Heart right ventricle (tissue), 16 donors: Measurements from ENCODE around the gene DIAPH1. TPM values are rescaled to one million over a fixed set of nuclear protein-coding genes. Genes with fewer than 3 reads are reported as not detected.

ENCODE experiments used
- ATAC-seq, 8 donors: fragments of 200-7000 bp; cut with Tn5 transposase; one replicate each; pipeline ENCODE4 v1.9.1; 2020; ENCODE audit warnings: mild to moderate bottlenecking in 8 of 8, moderate library complexity in 8 of 8, moderate number of reproducible peaks in 1 of 8
- DNase-seq, 2 donors: peaks; one replicate each; pipeline ENCODE4 v3.0.0-alpha.2; 2020
- H3K27ac ChIP-seq, 10 donors: fragments of 200-600 bp; sonication (generic) in 2 of 10; one replicate each; pipeline versions ENCODE4 v1.5.0 to v1.8.0; 2020 to 2022; ENCODE audit warnings: mild to moderate bottlenecking in 3 of 10
- H3K27me3 ChIP-seq, 7 donors: fragments of 200-600 bp; one replicate each; pipeline ENCODE4 v1.8.0; 2021 to 2022; ENCODE audit warnings: mild to moderate bottlenecking in 2 of 7
- H3K36me3 ChIP-seq, 9 donors: fragments of 200-600 bp; sonication (generic) in 1 of 9; one replicate each; pipeline versions ENCODE4 v1.5.0 to v1.8.0; 2020 to 2022; ENCODE audit warnings: mild to moderate bottlenecking in 2 of 9
- H3K4me1 ChIP-seq, 9 donors: fragments of 200-600 bp; sonication (generic) in 1 of 9; one replicate each; pipeline versions ENCODE4 v1.5.0 to v1.8.0; 2020 to 2022; ENCODE audit warnings: mild to moderate bottlenecking in 4 of 9
- H3K4me3 ChIP-seq, 10 donors: fragments of 200-600 bp; sonication (generic) in 2 of 10; one replicate each; pipeline versions ENCODE4 v1.5.0 to v1.8.0; 2020 to 2022; ENCODE audit warnings: mild to moderate bottlenecking in 7 of 10, moderate library complexity in 2 of 10
- H3K9me3 ChIP-seq, 11 donors: fragments of 200-600 bp in 10 of 11; sonication (generic) in 2 of 11; one replicate each; pipeline versions ENCODE4 v1.5.0 to v1.8.0; 2013 to 2022; ENCODE audit warnings: mild to moderate bottlenecking in 2 of 11, control low read depth in 1 of 11, moderate library complexity in 1 of 11
- WGBS, 2 donors: extraction: QIAGEN DNeasy Blood & Tissue Kit; methylation state at CpG; one replicate each; pipeline ENCODE4 v1.1.7; 2013; ENCODE audit warnings: inconsistent platforms in 1 of 2; 5-methylcytosine and 5-hydroxymethylcytosine counted together
- intact Hi-C, 10 donors: fragments of 100-400 bp; cut with DNase I; formaldehyde crosslinking; loops; one replicate each; pipeline versions ENCODE4 v1.11.1 to v1.14.2; 2022
- polyA plus RNA-seq, 2 donors: library from polyadenylated mRNA; stranded (reverse); fragments of 200-250 nt; gene quantifications; one replicate each; pipeline ENCODE4 v1.2.3, GENCODE V29; 2013
- total RNA-seq, 10 donors: library from RNA; stranded (reverse); fragmentation: NEBNext Ultra II Directional in 3 of 10; extraction: Animal tissue kit (Norgen Biotek cat#: 25700) in 3 of 10; gene quantifications; one replicate each; pipeline versions ENCODE4 v1.2.1 to v1.2.4, GENCODE V29; 2021 to 2023
- TF ChIP-seq, protein P1 (sequence below), 9 donors: fragments of 200-600 bp; sonication (generic) in 2 of 9; IDR thresholded peaks; one replicate each; pipeline versions ENCODE4 v1.5.0 to v1.8.0; 2021 to 2022; ENCODE audit warnings: antibody characterized with exemption in 9 of 9, mild to moderate bottlenecking in 5 of 9, moderate library complexity in 1 of 9
- donor health status: Arrhythmogenic right ventricular cardiomyopathy.
- donor health status: ischemic (EF 13 %, LVEDD 7.1; RV severe dilation, severe dysfunction).
- donor health status: healthy with polysubstance abuse.
- donor health status: DM: no; HTN: yes; CAD: no.
- donor health status: DM: no; HTN: no; CAD: no.
- donor health status: ischemic (EF 25% LVEDD 6.9; RV normal size, moderate dysfunction).
- donor health status: ischemic (EF 25% LVEDD 5.7; RV mildly dilated, moderate dysfunction).
- donor health status: healthy.
- donor health status: DM: yes; HTN: yes; CAD: no.
- donor health status: Ischemic cardiomyopathy.
- donor health status: ischemic (EF 35%, LVEDD 5.7; RV mildly dilated, moderate dysfunction).
- donor health status: nonischemic (EF 11% LVEDD 7.7; RV severe dilation, severe dysfunction).
- donor health status: DM: yes; HTN: yes; CAD: no.
- donor health status: PGD.
- donor health status: ischemic (EF 29% LVEDD 5.4; RV normal size, mild dysfunction).
- donor health status: nonischemic (EF 23%, LVEDD 6.1; RV moderate dilation, normal function).

The DIAPH1 gene
- total and polyA plus RNA-seq, 12 donors: 27.3 to 93.2 (median 45.6) TPM

DNA sequence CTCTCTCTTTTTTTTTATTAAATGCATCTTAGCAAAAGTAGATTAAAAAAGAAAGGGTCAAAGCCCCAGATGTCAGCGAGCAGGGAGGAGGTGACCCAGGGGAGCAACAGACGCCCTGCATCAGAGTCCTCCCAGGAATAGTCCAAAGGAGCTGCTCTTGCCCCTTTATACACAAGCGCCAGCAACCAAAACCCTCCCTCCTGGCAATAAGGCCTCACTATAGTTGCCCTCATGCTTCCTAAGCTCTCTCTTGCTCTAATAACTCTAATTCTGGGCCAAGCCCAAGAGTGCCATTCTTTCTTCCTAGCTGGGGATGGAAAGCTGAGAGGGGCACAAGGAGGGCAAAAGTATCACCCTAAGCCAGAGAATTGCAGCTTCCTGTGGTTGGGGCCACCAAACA is 103.7 kb downstream of the DIAPH1 start:
- ATAC-seq (no peak), DNase-seq (no peak)
- TF ChIP-seq, protein P1, sequence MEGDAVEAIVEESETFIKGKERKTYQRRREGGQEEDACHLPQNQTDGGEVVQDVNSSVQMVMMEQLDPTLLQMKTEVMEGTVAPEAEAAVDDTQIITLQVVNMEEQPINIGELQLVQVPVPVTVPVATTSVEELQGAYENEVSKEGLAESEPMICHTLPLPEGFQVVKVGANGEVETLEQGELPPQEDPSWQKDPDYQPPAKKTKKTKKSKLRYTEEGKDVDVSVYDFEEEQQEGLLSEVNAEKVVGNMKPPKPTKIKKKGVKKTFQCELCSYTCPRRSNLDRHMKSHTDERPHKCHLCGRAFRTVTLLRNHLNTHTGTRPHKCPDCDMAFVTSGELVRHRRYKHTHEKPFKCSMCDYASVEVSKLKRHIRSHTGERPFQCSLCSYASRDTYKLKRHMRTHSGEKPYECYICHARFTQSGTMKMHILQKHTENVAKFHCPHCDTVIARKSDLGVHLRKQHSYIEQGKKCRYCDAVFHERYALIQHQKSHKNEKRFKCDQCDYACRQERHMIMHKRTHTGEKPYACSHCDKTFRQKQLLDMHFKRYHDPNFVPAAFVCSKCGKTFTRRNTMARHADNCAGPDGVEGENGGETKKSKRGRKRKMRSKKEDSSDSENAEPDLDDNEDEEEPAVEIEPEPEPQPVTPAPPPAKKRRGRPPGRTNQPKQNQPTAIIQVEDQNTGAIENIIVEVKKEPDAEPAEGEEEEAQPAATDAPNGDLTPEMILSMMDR (IDR thresholded peaks at IDR 0.05): no peak
- Histone ChIP-seq H3K9me3 (no peaks in the 10 kb centered on the region), H3K4me3 (no peak overlapping the region), H3K36me3 (peaks cover 0 to 74% (median 24%) of the 10 kb centered on the region in 9 donors), H3K27me3 (no peaks in the 10 kb centered on the region), H3K4me1 (peaks cover 11 to 73% (median 52%) of the 10 kb centered on the region in 9 donors), H3K27ac (peak overlapping the region in 9 of 10 donors; percentile 82 to 95 (median 86))
- 81 to 93% methylated on average over 3 of the region's 3 CpGs for WGBS, 2 donors
- intact Hi-C loops: no loop called here

DNA sequence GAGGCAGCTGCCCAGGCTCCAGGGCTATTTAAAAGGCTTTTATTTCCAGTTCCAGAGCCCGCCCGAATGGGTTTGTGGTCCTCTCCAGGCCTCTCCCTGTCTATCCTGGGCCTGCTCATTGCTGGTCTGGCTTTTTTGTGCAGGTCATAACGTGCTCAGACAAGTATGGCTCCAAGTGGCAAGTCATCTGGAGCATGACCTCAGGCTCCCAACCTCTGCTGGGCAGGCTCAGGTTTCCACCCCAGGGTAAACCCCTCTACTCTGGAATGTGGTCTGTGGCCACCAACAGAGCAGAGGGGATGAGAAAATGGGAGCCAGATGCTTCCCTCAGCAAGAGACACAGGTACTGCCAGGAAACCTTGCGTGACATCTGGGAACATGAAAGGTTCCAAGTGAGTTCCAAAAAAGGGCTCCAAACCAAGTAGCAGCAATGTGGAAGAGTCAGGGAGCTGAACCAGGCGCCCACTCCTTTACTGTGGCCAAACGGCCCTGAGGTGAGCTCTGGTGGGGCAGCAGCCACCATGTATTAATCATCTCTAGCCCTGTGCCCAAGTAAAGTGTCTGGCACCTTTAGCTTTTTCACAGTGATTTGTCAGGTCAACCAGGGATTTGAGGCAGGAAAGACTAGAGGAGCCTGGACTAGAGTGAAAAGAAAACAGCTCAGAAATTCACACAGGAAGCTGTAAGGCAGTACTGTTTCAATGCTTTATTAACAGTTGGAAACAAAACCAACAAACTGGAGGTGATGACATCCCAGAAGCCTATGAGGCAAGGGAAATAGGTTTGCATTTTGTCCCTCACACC is 104.3 kb downstream of the DIAPH1 start:
- Histone ChIP-seq H3K27me3 (no peaks in the 10 kb centered on the region), H3K4me1 (peaks cover 13 to 72% (median 52%) of the 10 kb centered on the region in 9 donors), H3K9me3 (no peaks in the 10 kb centered on the region), H3K36me3 (peaks cover 0 to 73% (median 24%) of the 10 kb centered on the region in 9 donors), H3K4me3 (peak overlapping the region in 7 of 10 donors; percentile 54 to 68 (median 60)), H3K27ac (peak overlapping the region; percentile 65 to 95 (median 86))
- ATAC-seq (peak in 4 of 8 donors; percentile 0 to 28 (median 10)), DNase-seq (no peak)
- TF ChIP-seq, protein P1 (IDR thresholded peaks at IDR 0.05): no peak
- intact Hi-C loops: loop anchor here in 2 of 10 donors (5.0 kb wide), 1 partner anchor 37 kb away; the partner anchor contains the start of gene PCDHGC3 (in 2 of the 2)
- WGBS, 2 donors: 49 to 55% methylated on average over 6 of the region's 6 CpGs

DNA sequence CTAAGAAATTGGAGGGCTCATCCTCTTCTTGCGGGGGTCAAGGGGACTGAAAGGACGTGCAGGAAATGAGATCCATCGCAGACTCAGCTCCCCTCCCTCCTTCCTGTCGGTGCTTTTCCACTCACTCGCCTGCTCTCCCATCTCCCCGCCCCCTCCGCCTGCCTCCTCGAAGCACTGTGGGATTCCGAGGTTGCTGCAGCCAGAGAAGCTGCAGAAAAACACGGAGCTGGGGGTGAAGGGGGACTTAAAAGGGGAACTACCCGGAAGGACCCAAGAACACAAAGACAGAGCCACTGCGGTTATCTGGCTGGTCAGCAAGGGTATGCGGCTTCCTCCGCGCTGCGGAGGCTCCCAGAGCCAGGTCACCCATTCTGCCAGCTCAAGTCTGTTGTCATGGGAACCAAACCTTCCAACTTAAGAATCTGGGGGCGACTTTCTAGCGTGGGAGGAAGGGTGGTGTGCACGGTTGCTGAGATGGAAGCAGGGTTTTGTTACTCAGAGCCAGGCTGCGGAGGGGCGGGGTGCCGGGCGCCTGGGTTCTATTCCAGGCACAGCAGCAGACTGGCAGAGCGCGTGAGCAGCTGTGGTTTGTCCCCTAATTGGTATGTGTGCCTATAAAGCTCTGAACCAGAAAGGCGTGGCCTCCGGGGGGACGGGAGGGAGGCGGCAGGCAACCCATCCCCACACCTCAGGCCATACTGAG is 105.0 kb downstream of the DIAPH1 start:
- Histone ChIP-seq H3K27me3 (no peaks in the 10 kb centered on the region), H3K9me3 (no peaks in the 10 kb centered on the region), H3K36me3 (peaks cover 0 to 66% (median 17%) of the 10 kb centered on the region in 9 donors), H3K4me1 (peaks cover 17 to 73% (median 56%) of the 10 kb centered on the region in 9 donors), H3K27ac (peak overlapping the region; percentile 65 to 95 (median 86)), H3K4me3 (peak overlapping the region; percentile 32 to 68 (median 56))
- TF ChIP-seq, protein P1 (IDR thresholded peaks at IDR 0.05): no peak
- DNase-seq: peak; percentile 77 to 87
- 5 to 10% methylated on average over 29 of the region's 29 CpGs for WGBS, 2 donors
- intact Hi-C loops: loop anchor here in 2 of 10 donors (5.0 kb wide), 1 partner anchor 36 kb away; the partner anchor contains the start of gene PCDHGC3 (in 2 of the 2)
- ATAC-seq: peak; percentile 59 to 80 (median 64)
